ENCODE measurements around the gene SFRP5.

The SFRP5 gene

DNA sequence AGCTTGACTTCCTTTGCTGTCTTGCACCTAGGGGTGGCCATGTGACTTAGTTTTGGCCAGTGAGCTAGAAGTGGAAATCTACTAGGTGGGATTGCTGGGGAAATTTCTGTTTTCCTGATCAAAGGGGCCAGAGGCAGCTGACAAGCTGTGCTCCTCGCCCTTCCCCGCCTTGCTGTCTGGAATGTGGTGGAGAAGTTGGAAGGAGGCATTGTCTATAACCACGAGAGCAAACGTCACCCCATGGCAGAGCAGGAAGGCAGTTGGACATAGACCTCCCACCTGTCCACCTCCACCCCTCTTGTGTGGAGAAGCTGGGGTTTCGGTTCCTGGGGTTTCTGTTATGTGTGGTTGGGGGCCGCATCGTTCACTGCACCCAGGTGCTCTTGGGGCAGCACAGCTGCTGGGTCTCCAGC, 7.3 kb downstream of the SFRP5 start:
- no peak for TF ChIP-seq ZFX (IDR thresholded peaks at IDR 0.05; ENCODE audit: borderline replicate concordance)
- TF ChIP-seq, protein P1, sequence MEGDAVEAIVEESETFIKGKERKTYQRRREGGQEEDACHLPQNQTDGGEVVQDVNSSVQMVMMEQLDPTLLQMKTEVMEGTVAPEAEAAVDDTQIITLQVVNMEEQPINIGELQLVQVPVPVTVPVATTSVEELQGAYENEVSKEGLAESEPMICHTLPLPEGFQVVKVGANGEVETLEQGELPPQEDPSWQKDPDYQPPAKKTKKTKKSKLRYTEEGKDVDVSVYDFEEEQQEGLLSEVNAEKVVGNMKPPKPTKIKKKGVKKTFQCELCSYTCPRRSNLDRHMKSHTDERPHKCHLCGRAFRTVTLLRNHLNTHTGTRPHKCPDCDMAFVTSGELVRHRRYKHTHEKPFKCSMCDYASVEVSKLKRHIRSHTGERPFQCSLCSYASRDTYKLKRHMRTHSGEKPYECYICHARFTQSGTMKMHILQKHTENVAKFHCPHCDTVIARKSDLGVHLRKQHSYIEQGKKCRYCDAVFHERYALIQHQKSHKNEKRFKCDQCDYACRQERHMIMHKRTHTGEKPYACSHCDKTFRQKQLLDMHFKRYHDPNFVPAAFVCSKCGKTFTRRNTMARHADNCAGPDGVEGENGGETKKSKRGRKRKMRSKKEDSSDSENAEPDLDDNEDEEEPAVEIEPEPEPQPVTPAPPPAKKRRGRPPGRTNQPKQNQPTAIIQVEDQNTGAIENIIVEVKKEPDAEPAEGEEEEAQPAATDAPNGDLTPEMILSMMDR (IDR thresholded peaks at IDR 0.05) = no peak
- no peak overlapping the region for H3K27ac ChIP-seq

DNA sequence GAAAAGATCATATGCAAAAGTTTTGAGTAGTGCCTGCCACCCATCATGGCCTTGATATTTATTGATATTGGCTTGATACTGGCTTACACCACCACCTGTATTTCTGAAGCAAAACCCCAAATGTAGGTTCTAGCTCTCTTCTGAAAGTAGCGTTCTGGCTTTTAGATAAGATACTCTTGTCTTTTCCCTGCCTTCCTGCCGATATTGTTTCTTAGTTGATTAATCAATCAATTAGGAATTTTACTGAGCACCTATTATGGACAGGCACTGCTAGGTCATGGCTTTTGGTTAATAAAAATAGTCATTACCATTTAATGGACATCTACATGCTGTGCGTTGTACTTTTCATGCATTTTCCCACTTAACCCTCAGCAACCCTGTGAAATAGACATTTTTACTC, 7.9 kb downstream of the SFRP5 start:
- H3K27ac ChIP-seq = no peak overlapping the region
- no peak for TF ChIP-seq ZFX (IDR thresholded peaks at IDR 0.05; ENCODE audit: borderline replicate concordance)
- TF ChIP-seq, protein P1 (IDR thresholded peaks at IDR 0.05) = no peak

DNA sequence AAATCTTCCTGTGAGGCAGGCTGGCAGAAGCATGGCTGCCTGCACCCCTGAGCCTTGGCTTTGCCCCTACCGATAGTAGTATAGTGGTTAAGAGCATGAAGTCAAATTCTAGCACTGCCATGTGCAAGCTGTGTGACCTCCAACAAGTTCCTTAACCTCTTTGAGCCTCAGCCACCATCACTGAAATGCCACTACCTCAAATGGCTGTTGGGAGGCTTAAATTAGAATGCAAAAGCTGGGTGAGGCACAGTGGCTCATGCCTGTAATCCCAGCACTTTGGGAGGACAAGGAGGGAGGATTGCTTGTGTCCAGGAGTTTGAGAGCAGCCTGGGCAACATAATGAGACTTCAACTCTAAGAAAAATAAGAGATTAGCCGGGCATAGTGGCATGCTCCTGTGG, 8.4 kb downstream of the SFRP5 start:
- no peak for TF ChIP-seq ZFX (IDR thresholded peaks at IDR 0.05; ENCODE audit: borderline replicate concordance)
- TF ChIP-seq, protein P1 (IDR thresholded peaks at IDR 0.05) = no peak
- H3K27ac ChIP-seq = no peak overlapping the region

DNA sequence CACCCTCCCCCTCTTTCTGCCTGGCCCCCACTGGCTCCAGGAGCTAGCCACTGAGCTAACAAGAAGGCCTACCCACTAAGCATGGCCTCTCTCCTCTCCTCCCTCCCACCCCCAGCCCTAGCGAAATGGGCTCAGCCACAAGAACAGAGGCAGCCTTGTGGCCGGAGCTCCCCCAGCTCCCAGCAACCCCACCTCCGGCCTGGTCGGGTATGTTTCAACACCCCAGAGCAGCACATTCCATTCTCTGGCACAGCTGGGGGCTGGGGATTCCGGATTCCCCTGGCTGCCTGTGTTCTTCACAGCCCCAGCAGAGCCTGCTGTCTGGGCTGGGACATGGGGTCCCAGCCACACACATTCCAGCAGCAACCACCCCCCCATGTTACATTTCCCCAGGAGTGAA, 9.0 kb downstream of the SFRP5 start:
- H3K27ac ChIP-seq = no peak overlapping the region
- TF ChIP-seq ZFX (IDR thresholded peaks at IDR 0.05; ENCODE audit: borderline replicate concordance) = no peak
- TF ChIP-seq, protein P1 (IDR thresholded peaks at IDR 0.05) = no peak

DNA sequence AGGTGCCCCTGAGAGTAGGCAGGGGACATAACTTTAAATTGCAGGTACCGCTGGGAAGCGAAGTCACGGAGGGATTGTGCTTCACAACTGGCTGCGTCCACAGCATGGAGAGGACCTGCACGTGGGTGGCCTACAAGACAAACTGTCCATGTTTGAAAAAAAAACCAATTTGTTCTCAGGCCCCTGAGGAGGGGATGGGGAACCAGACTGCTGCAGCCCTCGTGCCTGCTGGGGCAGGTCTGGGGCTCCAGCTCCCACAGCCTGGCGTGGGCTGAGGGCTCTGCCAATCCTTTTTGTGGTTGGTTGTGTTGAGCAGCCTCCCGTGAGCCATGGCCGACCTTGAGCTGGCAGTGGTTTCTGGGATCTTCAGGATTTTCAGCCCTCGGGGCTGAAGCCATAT, 9.7 kb downstream of the SFRP5 start:
- TF ChIP-seq, protein P1 (IDR thresholded peaks at IDR 0.05) = no peak
- TF ChIP-seq ZFX (IDR thresholded peaks at IDR 0.05; ENCODE audit: borderline replicate concordance) = no peak
- no peak overlapping the region for H3K27ac ChIP-seq

DNA sequence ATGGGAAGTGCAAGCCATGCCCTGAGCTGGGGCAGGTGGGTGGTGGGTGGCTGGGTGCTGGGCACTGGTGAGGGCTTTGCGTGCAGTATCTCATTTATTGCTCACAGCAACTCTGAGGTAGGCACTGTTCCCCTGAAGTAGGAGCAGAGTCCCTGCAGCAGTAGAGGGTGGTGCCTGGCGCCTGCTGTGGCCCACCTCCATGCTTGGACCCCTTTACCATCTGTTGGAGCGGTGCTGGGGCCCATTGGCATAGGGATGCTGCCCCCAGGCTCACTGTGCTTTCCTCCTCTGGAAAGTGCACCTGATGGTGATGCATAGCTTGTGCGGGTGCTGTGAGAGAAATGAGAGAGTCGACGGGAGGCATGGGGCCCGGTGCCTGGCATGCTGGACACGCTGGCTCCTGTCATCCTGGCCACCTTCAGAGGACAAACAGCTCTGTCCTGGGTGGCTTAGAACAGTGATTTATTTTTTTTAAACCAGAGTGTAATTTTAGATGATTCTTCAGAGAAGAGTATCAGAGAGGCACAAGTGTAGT, 10.4 kb downstream of the SFRP5 start:
- TF ChIP-seq, protein P1 (IDR thresholded peaks at IDR 0.05) = no peak
- TF ChIP-seq ZFX (IDR thresholded peaks at IDR 0.05; ENCODE audit: borderline replicate concordance) = no peak

DNA sequence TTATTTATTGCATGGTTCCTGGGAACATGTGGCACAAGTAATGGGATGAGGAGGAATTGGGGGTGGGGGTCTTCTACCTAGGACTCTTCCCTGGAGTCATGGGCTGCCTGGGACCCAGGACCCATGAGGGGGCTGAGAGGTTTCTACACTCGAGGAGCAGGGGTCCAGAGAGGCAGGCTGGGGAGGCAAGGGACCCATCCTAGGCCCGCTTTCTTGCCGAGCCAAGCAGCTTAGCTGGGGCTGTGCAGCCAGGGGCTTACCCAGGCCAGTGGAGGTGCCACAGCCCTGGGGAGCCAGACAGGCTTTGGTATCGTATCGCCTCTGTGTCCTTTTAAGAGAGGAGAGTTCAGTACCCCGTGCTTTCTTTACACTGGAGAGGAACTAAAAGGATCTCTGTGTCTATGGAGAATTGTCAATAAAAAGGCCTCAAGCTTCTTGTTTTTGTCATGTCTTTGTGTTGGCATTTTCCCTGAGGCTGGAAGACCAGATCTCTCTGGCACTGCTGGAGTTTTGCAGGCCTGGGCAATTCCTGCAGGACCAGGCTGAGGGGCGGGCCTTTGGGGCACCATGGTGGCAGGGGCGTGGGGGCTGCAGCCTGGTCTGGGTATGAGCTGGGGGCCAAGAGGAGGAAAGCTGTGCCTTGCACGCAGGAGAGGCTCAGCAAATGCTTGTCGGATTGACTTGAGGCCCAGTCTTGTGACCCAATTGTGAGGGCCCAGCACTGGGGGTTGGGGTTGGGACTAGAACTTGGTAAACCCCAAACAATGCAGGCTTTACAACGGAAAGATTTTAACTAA, 11.1 kb downstream of the SFRP5 start:
- no peak for TF ChIP-seq ZFX (IDR thresholded peaks at IDR 0.05; ENCODE audit: borderline replicate concordance)
- TF ChIP-seq, protein P1 (IDR thresholded peaks at IDR 0.05) = no peak
- H3K27ac ChIP-seq = no peak overlapping the region

More for the DNA sequence above, 10.4 kb downstream of the SFRP5 start:
- no peak overlapping the region for H3K27ac ChIP-seq

All from 22Rv1 (cell line).